IPS-NIHi11 (cell line): ENCODE measurements around the gene PXDC1.

Experiments used
- DNase-seq: peaks from one replicate; pipeline ENCODE4 v3.0.0; 2012; ENCODE audit warnings: mixed read lengths, low spot score

Gene PXDC1, protein sequence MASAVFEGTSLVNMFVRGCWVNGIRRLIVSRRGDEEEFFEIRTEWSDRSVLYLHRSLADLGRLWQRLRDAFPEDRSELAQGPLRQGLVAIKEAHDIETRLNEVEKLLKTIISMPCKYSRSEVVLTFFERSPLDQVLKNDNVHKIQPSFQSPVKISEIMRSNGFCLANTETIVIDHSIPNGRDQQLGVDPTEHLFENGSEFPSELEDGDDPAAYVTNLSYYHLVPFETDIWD

DNA sequence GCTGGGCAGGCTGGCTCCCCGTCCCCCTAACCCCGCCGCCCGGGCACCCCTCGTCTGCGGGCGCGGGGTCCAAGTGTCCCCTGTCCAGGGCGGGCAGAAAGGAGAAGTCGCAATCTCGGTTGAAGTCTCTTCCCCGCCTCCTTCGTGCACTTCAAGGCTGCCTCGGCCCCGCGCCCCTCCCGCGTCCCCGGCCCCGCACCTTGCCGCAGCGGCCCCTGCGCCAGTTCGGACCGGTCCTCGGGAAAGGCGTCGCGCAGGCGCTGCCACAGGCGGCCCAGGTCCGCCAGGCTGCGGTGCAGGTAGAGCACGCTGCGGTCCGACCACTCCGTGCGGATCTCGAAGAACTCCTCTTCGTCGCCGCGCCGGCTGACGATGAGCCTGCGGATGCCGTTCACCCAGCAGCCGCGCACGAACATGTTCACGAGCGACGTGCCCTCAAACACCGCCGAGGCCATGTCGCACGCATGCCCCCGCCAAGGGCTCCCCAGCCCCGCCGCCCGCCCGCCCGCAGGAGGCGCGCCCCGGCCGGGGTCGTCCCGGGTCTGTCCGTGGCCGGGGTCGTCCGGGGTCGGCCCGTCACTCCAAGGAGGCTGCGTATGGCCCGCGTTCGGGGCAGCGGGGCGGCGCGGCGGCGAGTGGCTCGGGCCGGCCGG lies at the start of gene PXDC1:
Gene PXDC1, minus strand, starts transcription at position 637 of the 653 bp plus-strand sequence. Its CDS starts 182 bp downstream, at position 455.
- peak; percentile 41 for DNase-seq

DNA sequence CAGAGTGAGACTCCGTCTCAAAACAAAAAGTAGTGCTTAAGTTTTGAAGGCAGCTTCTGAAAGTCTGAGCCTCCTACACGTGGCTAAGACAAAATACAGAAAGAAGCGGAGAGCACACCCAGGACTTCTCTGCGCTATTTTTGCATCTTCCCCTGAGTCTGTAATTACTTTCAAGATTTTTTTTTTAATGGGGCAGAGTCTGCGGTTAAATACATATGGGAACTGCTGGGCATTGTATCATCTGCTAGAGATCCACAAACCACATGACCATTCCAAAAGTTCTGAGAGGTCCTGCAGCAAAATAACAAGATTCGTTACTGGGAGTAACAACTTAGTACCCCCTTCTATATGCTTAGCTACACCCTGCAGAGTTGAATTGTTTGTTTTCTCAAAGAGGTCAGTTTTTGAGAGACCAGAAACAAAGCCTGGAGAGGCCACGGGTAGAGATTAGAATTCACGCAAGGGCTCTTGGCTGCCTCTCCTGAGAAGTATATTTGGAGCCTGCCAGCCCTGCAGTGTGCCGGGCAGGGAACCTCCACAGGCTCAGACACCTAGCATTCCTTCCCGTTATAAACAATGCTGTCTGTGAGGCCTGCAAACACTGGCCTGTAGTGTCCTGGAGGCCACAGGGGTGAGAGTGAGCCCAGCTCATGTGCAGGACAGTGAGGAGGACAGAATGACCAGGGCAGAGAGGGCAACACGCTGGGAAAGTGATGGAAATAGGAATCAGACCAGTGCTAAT lies 49.5 kb upstream of the PXDC1 start:
- peak; percentile 20 for DNase-seq

DNA sequence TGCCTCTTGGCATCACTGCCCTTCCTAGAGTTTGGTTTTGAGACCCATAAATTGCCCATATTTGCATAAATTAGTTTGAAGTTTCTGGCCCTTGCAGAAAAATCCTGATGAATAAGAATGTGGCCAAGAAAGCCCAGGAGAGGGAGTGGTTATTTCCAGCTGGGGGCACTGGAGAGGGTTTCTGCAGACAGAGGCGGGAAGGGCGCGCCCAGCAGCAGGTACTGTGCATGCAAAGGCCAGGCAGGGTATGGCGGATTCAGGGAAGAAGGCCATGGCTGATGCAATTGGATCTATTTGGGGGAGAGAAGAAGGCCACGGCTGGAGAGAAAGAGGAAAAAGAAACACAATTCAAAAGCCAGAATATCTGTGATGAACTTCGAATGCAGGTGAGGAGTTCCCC lies 48.2 kb upstream of the PXDC1 start:
- DNase-seq = no peak

DNA sequence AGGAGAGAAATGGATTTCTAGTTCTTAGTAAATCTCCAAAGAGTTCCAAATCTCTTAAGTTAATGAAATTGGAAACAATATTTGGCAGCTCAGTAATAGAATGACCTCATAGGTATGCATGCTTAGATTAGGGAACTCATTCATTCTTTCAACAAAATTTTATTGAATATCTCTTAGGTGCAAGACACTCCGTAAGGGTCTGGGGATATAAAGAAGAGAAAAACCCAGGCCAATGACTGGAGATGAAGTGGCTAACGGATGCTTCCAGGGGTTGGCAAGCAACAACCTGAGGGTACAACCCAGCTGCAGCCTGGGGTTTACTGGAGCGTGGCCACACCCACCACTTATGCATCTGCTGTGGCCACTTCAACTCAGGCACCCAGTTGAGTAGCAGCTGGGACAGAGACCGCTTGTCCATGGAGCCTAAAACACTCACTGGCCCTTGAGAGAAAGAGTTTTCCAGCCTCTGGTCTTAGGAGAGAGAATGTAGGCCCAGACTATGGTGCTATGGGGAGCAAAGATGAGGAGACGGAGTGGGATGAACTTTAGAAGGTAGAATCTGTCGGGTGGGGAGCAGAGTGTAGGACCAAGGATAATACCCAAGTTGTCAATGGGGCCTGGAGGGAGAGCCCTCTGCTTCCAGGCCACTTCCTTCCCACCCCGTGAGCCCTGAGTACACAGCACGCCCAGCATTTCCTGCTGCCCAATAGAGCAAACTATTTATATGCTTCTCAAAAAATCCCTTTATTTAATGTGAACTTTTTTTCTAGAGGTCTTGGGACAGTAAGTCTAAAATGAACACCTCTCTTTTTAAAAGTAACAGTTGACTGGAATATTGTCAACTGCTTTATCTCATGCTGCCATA lies 46.8 kb upstream of the PXDC1 start:
- no peak for DNase-seq

DNA sequence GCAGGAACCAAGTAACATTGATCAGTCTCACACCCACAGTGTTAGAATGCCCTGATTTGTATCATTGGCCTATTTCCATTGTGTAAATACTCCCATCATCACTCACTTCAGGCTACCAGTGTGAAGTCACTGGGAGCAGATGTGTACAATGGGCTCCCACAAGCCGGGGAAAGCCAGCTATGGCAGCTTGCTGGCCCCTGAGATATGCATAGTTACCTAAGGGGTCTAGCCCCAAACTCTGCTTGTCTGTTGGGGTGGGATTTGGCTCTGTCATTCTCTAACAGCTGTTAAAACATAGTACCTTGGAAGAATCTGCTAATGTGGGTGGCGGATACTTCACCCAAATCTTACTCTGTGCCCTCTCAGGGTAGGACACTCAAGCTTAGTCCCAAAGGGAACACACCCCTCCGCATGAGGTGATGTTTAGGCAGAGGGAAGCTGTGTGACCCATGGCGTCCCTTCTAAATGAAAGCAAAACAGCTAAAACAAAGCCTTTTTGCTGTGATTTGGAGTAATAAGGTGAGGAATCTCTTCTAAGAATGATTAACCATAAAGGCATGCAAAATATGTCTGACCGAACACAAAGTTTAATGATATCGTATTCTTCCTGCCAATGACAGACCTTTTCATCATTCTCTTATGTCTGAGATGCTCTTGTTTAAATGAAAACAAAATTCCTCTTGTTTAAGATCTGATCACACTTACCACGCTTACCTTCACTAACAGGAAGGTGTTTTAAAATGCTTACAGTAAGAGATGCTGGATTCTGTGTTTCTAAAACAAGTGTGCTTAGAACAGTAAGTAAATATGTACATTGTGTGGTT lies 45.9 kb upstream of the PXDC1 start:
- DNase-seq = no peak

DNA sequence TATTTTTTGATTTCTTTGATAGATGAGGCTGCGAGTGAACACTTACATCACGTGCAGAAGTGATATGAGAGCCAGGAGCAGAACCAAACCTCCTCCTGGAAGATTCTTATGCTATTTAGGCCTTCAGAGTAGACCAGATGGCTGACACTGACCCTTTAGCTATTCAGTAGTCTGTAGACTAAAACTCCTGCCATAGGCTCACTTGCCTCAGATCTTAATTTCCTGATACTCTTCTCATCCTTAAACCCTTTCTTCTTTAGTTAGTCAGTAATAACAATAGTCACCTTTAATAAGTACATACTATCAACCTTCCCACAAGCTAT lies 45.2 kb upstream of the PXDC1 start:
- DNase-seq = no peak

DNA sequence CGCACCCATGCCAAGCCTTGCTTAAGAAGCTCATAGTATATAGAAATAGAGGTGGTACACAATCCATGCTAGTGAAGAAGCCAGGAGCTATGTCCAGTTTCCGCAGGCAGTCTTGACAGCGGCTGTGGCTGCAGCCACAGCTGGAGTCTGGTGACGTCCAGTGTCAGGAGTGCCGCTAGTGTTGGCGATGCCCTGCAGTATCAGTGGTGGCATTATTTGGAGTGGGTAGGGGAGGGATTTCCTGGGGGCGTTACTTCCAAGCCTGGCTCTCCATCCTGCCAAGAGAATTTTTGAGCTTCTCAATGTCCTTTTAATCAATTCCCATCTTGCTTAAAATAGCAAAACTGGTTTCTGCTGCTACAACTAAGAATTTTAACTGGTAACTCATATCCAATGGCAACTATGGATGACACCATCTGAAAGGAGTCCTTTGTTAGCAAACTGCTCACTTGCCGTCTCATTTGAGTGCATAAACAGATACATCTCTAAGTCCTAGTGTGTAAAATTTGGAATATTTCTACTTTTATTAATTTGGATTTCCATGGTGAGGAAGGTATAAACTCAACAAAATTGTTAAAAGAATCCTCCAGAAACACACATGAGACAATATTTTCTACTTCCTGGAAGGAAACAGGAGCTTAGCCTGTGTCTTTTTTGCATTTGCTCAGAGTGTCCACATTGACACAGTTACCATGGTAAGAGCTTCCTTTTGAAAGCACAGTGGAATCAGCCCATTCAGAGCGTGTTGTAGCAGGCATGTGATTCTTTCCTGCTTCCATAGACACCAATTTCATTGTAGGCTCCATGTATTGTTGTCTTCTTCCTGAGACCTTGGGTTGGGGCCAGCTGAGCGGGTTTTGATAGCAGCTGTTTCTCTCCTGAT lies 44.6 kb upstream of the PXDC1 start:
- DNase-seq = no peak

DNA sequence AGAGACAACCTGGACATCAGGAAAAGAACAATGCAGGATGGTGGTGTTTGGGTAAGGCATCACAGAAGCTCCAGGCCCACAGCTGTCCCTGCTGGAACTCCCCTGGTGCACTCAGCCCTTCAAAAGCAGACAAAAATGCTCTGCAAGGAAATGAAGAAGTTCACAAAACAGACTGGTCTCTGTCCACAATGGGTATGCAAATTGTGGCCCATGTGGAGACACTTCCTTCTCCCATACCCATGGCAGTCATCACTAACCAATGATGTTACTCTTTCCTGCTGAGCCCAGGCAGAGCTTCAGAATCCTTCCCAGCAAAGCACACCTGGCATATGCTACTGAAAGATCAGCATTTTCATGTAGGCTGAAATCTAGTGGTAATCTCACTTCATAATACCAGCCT lies 42.6 kb upstream of the PXDC1 start:
- DNase-seq = no peak

DNA sequence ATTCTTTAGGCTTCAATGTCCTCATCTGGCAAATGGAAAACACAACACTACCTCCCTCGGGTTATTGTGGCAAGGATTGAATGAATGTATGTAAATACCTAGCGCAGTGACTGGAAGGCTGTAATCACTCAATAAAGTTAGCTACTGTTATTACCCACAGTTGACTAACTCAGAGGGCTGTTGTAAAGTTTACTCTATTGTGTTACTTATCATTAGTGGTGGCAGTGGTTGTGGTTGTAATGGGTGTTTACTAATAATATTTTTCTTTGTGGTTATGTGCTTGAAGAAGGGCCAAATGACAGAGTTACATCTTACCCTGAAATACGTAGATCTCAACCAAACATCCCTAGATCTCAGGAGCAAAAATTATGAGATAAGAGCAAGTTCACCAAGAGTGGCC lies 42.0 kb upstream of the PXDC1 start:
- no peak for DNase-seq

DNA sequence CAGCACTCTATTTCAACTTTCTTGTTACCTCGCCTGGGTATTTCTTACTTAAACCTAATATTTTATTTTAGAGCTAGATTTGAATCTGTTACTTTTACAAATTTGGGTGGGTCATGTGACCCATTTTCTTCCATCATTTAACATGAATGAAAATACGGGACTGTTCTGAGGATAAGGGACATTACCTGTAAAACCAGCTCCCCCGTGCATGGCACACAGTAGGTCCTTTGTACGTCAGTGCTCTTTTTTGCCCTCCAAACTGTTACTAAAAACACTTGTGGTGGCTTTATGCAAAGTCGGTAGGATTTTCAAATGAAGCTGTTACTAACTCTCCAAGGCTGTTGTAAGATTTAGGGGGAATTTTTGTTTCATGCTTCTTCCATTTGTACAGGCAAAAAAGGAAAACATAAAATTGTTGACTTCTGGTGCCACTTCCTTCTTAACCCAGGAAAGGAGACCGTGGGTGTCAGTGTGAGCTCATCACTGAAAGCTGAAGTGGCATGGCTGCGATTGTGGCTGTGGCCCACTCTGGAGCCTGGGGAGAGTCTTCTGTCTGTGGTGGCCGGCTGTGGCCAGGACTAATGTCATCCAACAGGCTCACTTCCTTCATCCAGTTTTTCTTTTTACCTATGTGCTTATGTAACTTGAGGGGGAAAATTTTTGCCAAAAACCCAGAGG lies 40.2 kb upstream of the PXDC1 start:
- DNase-seq = no peak

DNA sequence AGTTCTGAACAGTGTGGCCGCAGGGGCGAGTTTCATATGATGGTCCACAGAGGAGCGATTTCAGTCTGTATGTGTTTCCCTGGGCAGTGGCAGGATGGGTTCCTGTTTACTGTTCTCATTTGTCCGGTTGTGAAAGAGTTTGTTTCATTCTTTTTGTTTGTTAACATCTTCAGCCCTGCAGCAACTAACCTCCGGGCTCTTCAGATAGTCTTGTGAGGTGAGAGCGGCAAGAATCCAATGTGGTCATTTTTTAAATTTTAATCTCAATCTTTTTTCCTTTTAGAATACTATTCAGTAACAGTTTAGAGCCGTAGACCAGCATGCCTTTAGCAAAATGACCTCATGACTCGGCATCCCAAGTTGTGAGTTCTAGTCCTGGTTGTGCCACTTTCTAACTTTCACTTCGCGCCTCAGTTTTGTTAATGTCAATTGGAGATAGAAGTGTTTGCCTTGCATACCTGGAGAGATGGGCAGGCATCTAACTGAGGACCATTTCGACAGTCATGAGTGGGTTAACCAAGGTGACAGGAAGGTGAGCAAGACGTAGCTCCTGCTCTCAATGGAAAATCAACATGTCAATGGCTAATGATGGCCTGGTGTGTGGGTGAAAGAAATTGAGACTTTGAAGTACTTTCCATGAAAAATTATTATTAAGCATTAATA lies 38.5 kb upstream of the PXDC1 start:
- DNase-seq = no peak

DNA sequence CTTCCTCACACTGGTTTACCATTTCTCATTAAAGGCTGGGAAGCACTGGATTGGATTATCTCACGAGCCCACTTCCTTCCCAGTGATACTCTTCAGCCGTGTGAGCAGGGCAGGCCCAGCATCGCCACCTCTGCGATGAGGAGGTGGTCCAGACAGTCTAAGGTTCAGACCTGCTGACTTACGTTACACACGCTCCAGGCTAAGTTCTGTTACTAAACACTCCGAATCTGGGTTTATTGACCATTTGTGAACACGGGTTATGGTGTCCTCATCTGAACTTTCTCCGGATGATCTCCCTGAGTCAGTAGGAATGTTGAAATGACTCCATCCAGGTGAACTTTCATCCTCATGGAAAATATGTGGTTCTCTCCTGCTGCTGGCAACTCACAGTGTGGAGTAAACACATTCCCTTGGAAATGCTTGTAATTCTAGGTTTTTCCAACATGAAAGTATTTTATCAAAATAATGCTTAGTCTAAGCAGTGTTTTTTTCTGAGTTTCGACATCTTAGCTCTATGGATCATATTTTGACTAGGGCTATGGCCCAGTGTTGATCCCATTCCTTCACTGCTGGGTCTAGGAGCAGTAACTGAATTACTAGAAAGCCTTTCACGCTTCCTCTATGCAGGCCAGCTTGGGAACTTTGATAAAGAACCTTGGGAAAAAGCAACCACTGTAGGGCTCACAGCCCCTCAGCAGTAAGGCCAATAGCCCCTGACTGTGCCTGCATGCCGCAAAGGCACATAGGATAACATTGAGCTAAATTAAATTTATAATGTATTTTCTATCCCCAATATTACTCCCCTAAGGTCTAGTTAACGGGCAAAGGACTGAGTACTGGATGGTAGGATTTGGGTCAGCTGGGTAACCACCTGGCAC lies 37.7 kb upstream of the PXDC1 start:
- no peak for DNase-seq

DNA sequence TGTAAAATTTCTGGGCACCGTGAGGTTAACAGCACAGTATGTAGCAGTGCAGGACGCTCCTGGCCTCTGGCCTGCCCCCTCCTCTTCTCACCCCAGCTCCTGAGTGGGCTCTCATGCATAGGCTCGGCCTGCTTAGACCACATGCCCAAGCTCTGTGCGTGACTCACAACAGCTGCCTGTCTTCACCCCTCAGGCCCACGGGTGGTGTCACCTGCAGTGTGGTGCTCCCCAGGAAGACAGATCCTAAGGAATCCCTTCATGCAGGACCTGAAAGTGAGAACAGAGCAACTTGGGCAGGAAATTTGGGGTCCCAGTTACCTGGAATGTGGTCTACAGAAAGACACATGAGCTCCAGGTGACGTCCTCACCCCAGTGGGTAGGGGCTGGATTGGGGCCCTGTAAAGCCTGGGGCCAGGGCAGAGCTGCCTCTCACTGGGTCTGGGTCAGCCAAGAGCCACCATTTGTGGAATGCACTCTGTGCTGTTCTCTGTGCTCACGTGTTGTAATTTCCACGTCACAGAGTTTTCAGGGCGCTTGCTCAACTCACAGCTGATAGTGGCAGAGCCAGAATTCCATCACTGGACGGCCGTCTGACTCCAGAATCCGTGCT lies 37.0 kb upstream of the PXDC1 start:
- DNase-seq = no peak

DNA sequence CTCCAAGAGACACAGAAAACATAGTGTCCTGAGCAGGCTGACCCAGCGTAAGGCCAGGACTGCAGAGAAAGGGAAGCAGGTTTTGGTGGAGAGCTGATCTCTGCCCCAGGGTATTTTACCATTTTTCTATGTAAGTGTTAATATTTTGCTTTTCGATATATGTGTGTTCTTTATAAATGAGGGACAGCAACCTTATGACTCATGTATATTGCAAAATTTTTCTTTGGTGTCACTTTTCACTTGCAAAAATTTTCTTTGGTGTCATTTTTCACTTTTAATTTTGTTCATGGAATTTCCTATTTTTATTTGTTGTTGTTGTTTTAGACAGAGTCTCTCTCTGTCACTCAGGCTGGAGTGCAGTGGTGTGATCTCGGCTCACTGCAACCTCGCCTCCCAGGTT lies 34.6 kb upstream of the PXDC1 start:
- DNase-seq = no peak

DNA sequence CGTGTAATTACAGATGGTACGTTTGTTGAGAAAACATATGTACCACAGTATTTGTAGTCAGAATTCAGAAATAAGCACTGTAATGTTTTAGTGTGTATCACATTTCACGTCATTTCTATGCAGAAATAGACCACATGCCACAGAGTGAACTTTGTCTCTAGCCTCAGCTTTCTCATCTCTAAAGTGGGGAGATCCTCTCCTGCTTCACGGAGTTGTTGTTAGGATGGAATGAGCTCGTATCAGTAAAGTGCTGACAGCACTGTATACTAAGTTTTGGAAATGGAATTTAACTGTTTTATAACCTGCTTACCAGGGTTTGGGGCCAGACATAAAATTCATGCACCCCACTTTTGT lies 34.2 kb upstream of the PXDC1 start:
- DNase-seq = no peak

DNA sequence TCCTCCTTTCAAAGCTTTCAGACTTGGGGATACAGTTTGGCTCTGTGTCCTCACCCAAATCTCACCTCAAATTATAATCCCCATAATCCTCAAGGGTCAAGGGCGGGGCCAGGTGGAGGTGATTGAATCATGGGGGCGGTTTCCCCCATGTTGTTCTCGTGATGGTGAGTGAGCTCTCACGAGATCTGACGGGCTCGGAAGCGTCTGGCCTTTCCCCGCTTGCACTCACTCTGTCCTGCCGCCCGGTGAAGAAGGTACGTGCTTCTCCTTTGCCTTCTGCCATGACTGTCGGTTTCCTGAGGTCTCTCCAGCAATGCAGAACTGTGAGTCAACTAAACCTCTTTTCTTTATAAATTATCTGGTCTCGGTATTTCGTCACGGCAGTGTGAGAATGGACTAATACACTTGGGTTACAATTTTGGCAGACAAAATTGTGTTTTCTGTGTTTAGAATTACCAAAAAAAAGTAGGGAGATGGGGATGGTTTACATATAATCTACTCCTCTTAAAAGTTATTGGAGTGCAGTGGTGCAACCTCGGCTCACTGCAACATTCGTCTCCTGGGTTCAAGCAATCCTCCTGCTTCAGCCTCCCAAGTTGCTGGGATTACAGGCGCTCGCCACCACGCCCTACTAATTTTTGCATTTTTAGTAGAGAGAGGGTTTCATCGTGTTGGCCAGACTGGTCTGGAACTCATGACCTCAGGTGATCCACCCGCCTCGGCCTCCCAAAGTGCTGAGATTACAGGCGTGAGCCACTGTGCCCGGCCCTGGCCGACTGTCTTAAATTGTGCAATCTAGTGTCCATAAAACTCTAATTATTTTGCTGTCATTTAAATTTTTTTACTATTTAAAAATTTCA lies 33.6 kb upstream of the PXDC1 start:
- no peak for DNase-seq

DNA sequence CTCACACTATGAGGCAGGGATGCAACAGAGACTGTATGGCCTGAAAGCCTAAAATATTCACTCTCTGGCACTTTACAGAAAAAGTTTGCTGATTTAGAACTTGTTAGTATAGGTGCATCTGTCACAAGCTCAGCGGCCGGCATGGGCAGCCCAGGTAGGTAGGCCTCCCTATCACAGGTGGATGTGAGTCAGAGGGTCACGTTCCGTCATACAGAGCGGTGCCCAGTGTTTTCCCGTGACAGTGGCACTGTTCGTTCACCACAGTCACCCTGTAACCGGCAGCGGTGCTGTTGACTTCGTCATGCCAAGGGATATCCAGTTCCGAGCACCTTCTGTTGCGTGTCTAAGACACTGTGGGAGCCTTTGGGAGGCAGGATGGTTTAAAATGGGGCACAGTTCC lies 32.9 kb upstream of the PXDC1 start:
- no peak for DNase-seq
